Left ventricle myocardium inferior (tissue), 1 donor: ENCODE data around the gene ID4. TPM values are rescaled to one million over a fixed set of nuclear protein-coding genes. Genes with fewer than 3 reads are reported as not detected.

Experiments used
- DNase-seq: peaks from one replicate; pipeline ENCODE4 v3.0.0-alpha.2; 2020
- H3K27ac ChIP-seq: fragments of 200-600 bp; replicated peaks from 2 replicates; pipeline ENCODE4 v1.8.0; 2021
- H3K27me3 ChIP-seq: fragments of 200-600 bp; 2 replicates; pipeline ENCODE4 v1.8.0; 2021; ENCODE audit warnings: low read depth
- H3K36me3 ChIP-seq: fragments of 200-600 bp; 2 replicates; pipeline ENCODE4 v1.8.0; 2021
- H3K4me1 ChIP-seq: fragments of 200-600 bp; 2 replicates; pipeline ENCODE4 v1.8.0; 2021
- H3K4me3 ChIP-seq: fragments of 200-600 bp; 2 replicates; pipeline ENCODE4 v1.8.0; 2021; ENCODE audit warnings: mild to moderate bottlenecking, moderate library complexity
- H3K9me3 ChIP-seq: fragments of 200-600 bp; replicated peaks from 2 replicates; pipeline ENCODE4 v1.8.0; 2021
- CTCF ChIP-seq: fragments of 200-600 bp; IDR thresholded peaks from 2 replicates; pipeline ENCODE4 v1.8.0; 2021; ENCODE audit warnings: antibody characterized with exemption, mild to moderate bottlenecking, borderline replicate concordance
- intact Hi-C: fragments of 100-400 bp; cut with micrococcal nuclease; formaldehyde crosslinking; loops from one replicate; pipeline ENCODE4 v1.11.0; 2022
- total RNA-seq: library from RNA; stranded (reverse); fragmentation: NEBNext Ultra II Directional; extraction: Animal tissue kit (Norgen Biotek cat#: 25700); gene quantifications from one replicate; pipeline ENCODE4 v1.2.1, GENCODE V29; 2021
- donor health status: DM: no; HTN: yes; CAD: no; lungs with severe emphysema.

Gene ID4
- total RNA-seq, 1 donor from 2014 or later: 3.0 TPM

DNA sequence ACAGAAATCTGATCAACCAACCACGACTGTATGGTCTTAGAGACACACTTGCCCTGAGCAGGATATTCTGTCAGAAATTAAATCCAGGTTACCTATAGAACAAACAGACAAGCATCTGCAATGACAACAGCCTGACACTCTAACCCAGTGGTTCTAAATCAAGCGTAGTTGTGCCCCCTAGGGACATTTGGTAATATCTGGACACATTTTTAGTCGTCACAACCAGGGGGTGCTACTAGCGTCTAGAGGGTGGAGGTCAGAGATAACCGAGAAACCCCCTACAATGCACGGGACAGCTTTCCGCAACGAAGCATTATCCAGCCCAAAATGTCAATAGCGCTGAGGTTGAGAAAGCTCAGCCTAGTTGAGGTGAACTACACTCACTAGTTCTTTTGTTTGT is 32.3 kb downstream of the ID4 start:
- Histone ChIP-seq H3K4me3 (no peak overlapping the region), H3K27me3 (peaks cover 59% of the 10 kb centered on the region), H3K9me3 (no peaks in the 10 kb centered on the region), H3K36me3 (no peaks in the 10 kb centered on the region), H3K27ac (no peak overlapping the region), H3K4me1 (peaks cover 5% of the 10 kb centered on the region)
- no peak for TF ChIP-seq CTCF
- intact Hi-C loops: no loop called here
- no peak for DNase-seq

- H3K27me3 ChIP-seq: peaks cover 56% of the 10 kb centered on the region
- H3K27ac ChIP-seq: no peak overlapping the region
- H3K9me3 ChIP-seq: no peaks in the 10 kb centered on the region
- no peaks in the 10 kb centered on the region for H3K36me3 ChIP-seq
- H3K4me3 ChIP-seq: no peak overlapping the region
- intact Hi-C loops: no loop called here
- TF ChIP-seq CTCF: no peak
- H3K4me1 ChIP-seq: peaks cover 5% of the 10 kb centered on the region
- no peak for DNase-seq
Measured at GRCh38 chr6:19870322-19870721, 33.2 kb downstream of the ID4 start.

- Histone ChIP-seq H3K27me3 (peaks cover 37% of the 10 kb centered on the region), H3K4me1 (no peaks in the 10 kb centered on the region), H3K27ac (no peak overlapping the region), H3K9me3 (no peaks in the 10 kb centered on the region), H3K36me3 (no peaks in the 10 kb centered on the region), H3K4me3 (no peak overlapping the region)
- intact Hi-C loops: no loop called here
- no peak for TF ChIP-seq CTCF
- no peak for DNase-seq
Measured at GRCh38 chr6:19873031-19873430, 35.9 kb downstream of the ID4 start.

- H3K36me3 ChIP-seq: no peaks in the 10 kb centered on the region
- intact Hi-C loops: no loop called here
- no peak overlapping the region for H3K4me3 ChIP-seq
- no peak overlapping the region for H3K27ac ChIP-seq
- peaks cover 20% of the 10 kb centered on the region for H3K27me3 ChIP-seq
- DNase-seq: no peak
- TF ChIP-seq CTCF: no peak
- no peaks in the 10 kb centered on the region for H3K9me3 ChIP-seq
- no peaks in the 10 kb centered on the region for H3K4me1 ChIP-seq
Measured at GRCh38 chr6:19876672-19877071, 39.5 kb downstream of the ID4 start.

DNA sequence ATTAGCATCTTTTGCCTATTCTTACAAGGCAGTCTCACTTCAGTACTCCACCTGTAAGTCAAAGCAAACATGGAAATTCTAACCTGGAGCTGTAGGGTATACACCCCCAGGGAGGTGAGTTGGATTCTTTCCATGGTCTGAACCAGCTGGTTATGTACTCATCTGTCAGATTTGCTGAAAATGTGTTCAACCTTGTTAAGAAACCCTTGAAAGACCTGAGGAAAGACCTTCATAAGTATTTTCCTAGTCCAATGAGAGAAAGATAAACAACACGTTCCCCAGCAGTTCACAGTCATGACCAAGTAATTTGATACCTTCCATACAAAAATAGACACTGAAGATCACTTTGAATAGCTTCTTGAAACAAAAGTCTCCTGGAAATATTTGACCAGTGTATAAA is 42.5 kb downstream of the ID4 start:
- DNase-seq: no peak
- Histone ChIP-seq H3K27me3 (peaks cover 13% of the 10 kb centered on the region), H3K27ac (no peak overlapping the region), H3K4me1 (no peaks in the 10 kb centered on the region), H3K4me3 (no peak overlapping the region), H3K36me3 (no peaks in the 10 kb centered on the region), H3K9me3 (no peaks in the 10 kb centered on the region)
- intact Hi-C loops: no loop called here
- no peak for TF ChIP-seq CTCF

- no peaks in the 10 kb centered on the region for H3K9me3 ChIP-seq
- no peak overlapping the region for H3K4me3 ChIP-seq
- no peak overlapping the region for H3K27ac ChIP-seq
- H3K27me3 ChIP-seq: peaks cover 10% of the 10 kb centered on the region
- no peaks in the 10 kb centered on the region for H3K4me1 ChIP-seq
- intact Hi-C loops: no loop called here
- DNase-seq: no peak
- TF ChIP-seq CTCF: no peak
- no peaks in the 10 kb centered on the region for H3K36me3 ChIP-seq
Measured at GRCh38 chr6:19880066-19880465, 42.9 kb downstream of the ID4 start.
